OCI-LY3 (cell line): ENCODE measurements around the gene CDC37.
A peak's percentile ranks its signal among the peaks of the same experiment; 100 is the strongest.

ENCODE experiments used
- H2AFZ ChIP-seq: fragments of 200-600, 300-600 bp; shearing (Covaris generic); 2 replicates; pipeline ENCODE4 v1.6.0; 2014; ENCODE audit warnings: antibody characterized with exemption, low read depth, low read length
- H3K27ac ChIP-seq: fragments of 200-600, 300-600 bp; sonication (generic); 2 replicates; pipeline ENCODE4 v1.5.1; 2014; ENCODE audit warnings: mild to moderate bottlenecking, low read length, moderate library complexity, mixed read lengths
- H3K27me3 ChIP-seq: fragments of 200-600, 300-600 bp; sonication (generic); 2 replicates; pipeline ENCODE4 v1.6.1; 2014; ENCODE audit warnings: low read depth, low read length, mixed read lengths
- H3K36me3 ChIP-seq: fragments of 200-600, 300-600 bp; sonication (generic); replicated peaks from 2 replicates; pipeline ENCODE3; 2014; ENCODE audit warnings: low read depth, low read length, mixed read lengths
- H3K4me1 ChIP-seq: fragments of 300-600, 200-600 bp; sonication (generic); 2 replicates; pipeline ENCODE4 v1.6.1; 2014; ENCODE audit warnings: low read length, mixed read lengths
- H3K4me2 ChIP-seq: fragments of 200-600, 300-600 bp; sonication (generic); 2 replicates; pipeline ENCODE4 v1.6.1; 2014; ENCODE audit warnings: low read length, mixed read lengths
- H3K4me3 ChIP-seq: fragments of 300-600, 200-600 bp; sonication (generic); 2 replicates; pipeline ENCODE4 v1.5.1; 2014; ENCODE audit warnings: antibody characterized with exemption, mild to moderate bottlenecking, low read length, moderate library complexity
- H3K79me2 ChIP-seq: fragments of 300-600, 200-600 bp; shearing (Covaris generic); 2 replicates; pipeline ENCODE4 v1.6.1; 2014; ENCODE audit warnings: mild to moderate bottlenecking, low read length, mixed read lengths
- H3K9ac ChIP-seq: fragments of 300-600, 200-600 bp; shearing (Covaris generic); 2 replicates; pipeline ENCODE4 v1.6.0; 2014; ENCODE audit warnings: mild to moderate bottlenecking, low read length, moderate library complexity
- H3K9me3 ChIP-seq: fragments of 200-600, 300-600 bp; shearing (Covaris generic); 2 replicates; pipeline ENCODE4 v1.6.1; 2014; ENCODE audit warnings: low read length, mixed read lengths; ENCODE audit not compliant: insufficient read depth
- H4K20me1 ChIP-seq: fragments of 200-600, 300-600 bp; sonication (generic); 2 replicates; pipeline ENCODE4 v1.6.1; 2016; ENCODE audit warnings: low read length, mixed read lengths; ENCODE audit not compliant: insufficient read depth
- CTCF ChIP-seq: fragments of 200-600, 300-600 bp; sonication (generic); IDR thresholded peaks from 2 replicates; pipeline ENCODE4 v1.5.1; 2014; ENCODE audit warnings: antibody characterized with exemption, low read length, low read depth
- EZH2phosphoT487 ChIP-seq: fragments of 200-600 bp; shearing (Covaris generic); IDR thresholded peaks from 2 replicates; pipeline ENCODE4 v1.6.1; 2018; ENCODE audit warnings: antibody characterized with exemption, mixed run types, low read depth

The CDC37 gene

DNA sequence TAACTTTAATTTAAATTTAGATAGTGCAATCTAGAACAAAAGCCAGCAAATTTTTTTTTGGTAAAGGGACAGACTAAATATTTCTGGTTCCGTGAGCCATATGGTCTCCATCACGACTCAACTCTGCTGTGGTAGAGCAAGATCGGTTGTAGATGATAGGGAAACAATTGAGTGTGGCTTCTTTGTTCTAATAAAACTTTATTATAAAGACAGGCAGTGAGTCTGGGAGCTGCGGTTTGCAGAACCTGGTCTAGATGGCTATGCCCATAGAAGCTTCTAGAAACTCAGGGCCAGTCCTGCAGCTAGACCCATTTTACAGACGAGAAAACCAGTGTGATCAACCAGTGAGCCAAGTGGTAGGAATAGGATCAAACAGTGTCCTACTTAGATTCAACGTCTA lies 11.2 kb downstream of the CDC37 start:
- H3K9me3 ChIP-seq = no peaks in the 10 kb centered on the region
- peaks cover 26% of the 10 kb centered on the region for H3K36me3 ChIP-seq
- no peaks in the 10 kb centered on the region for H3K27me3 ChIP-seq
- H3K4me2 ChIP-seq = no peak overlapping the region
- H3K4me1 ChIP-seq = peaks cover 8% of the 10 kb centered on the region
- TF ChIP-seq EZH2phosphoT487 (no peak), CTCF (no peak)
- no peak overlapping the region for H2AFZ ChIP-seq
- H3K79me2 ChIP-seq = peaks cover 7% of the 10 kb centered on the region; the same call in 1 of the 2 replicates
- no peak overlapping the region for H3K9ac ChIP-seq
- no peak overlapping the region for H3K4me3 ChIP-seq
- no peak overlapping the region for H3K27ac ChIP-seq
- H4K20me1 ChIP-seq = 0 out of 2 replicates have a peak, but pooled peaks cover 5% of the 10 kb centered on the region

DNA sequence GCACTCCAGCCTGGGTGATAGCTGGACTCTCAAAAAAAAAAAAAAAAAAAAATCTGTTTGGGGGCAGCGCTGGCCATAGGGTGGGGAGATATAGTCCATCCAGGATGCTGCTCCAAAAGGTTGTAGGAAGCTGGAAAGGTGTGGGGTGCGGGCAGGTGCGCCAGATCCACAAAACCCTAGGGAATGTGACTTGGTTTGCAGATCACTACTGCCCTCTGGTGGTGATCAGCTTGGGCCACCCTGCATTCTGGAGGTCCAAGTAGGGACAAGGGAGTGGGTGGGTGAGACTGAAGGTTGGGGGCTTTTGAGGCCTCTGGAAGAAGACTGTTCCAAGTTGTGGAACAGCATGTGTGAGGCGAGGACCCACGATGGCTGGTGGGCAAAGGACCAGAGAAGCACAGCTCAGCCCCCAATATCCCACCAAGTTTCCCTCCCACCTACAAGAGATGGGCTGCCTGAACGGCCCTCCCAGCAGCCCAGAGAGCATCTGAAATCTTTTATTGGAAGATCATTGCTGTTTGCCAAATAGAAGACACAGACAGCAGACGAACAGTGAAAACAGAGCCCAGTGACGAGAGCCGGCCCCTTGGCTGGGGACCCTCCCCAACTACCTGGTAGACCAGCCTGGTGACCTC lies 12.6 kb downstream of the CDC37 start:
- peaks cover 22% of the 10 kb centered on the region for H3K4me1 ChIP-seq
- H4K20me1 ChIP-seq = no peaks in the 10 kb centered on the region
- H3K79me2 ChIP-seq = no peaks in the 10 kb centered on the region
- no peak overlapping the region for H3K4me3 ChIP-seq
- H3K27me3 ChIP-seq = no peaks in the 10 kb centered on the region
- peaks cover 26% of the 10 kb centered on the region for H3K36me3 ChIP-seq
- no peaks in the 10 kb centered on the region for H3K9me3 ChIP-seq
- H3K9ac ChIP-seq = no peak overlapping the region
- TF ChIP-seq CTCF (peak; percentile 98), EZH2phosphoT487 (no peak)
- H2AFZ ChIP-seq = no peak overlapping the region
- H3K27ac ChIP-seq = no peak overlapping the region
- H3K4me2 ChIP-seq = no peak overlapping the region

- no peaks in the 10 kb centered on the region for H3K27me3 ChIP-seq
- no peak for TF ChIP-seq EZH2phosphoT487
- TF ChIP-seq CTCF = peak; percentile 49
- peaks cover 28% of the 10 kb centered on the region for H3K4me1 ChIP-seq
- no peak overlapping the region for H3K4me3 ChIP-seq
- H3K36me3 ChIP-seq = peaks cover 20% of the 10 kb centered on the region
- H3K9ac ChIP-seq = no peak overlapping the region
- H3K4me2 ChIP-seq = no peak overlapping the region
- no peaks in the 10 kb centered on the region for H3K79me2 ChIP-seq
- H2AFZ ChIP-seq = no peak overlapping the region
- no peaks in the 10 kb centered on the region for H4K20me1 ChIP-seq
- H3K27ac ChIP-seq = 0 out of 2 replicates have a peak overlapping the region, but pooled peaks have one; percentile 4
- H3K9me3 ChIP-seq = no peaks in the 10 kb centered on the region
These were observed 13.5 kb downstream of the CDC37 start for GRCh38 chr19:10389863-10390262.

DNA sequence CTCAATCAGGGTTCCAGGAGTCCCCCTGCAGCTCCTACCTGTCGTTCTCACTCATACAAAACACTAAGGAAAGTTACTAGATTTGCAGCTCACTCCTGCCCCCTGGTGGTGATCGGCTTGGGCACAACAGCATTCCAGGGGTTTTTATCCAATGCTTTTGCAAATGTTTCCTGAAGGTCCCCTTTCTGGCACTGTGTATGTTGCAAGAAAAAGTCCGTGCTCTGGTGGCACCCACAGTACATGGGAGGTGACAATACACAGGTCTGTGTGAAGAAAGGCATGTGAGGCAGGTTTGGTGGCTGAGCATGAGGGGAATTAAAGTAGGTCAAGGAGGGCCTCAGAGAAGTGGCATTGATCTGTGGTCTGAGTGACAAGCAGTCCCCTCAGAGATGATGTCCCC lies 14.4 kb downstream of the CDC37 start:
- no peak overlapping the region for H3K4me2 ChIP-seq
- no peak overlapping the region for H3K27ac ChIP-seq
- H3K9ac ChIP-seq = no peak overlapping the region
- H3K36me3 ChIP-seq = peaks cover 18% of the 10 kb centered on the region
- H4K20me1 ChIP-seq = no peaks in the 10 kb centered on the region
- H3K4me1 ChIP-seq = peaks cover 28% of the 10 kb centered on the region
- no peaks in the 10 kb centered on the region for H3K79me2 ChIP-seq
- H3K9me3 ChIP-seq = no peaks in the 10 kb centered on the region
- TF ChIP-seq EZH2phosphoT487 (no peak), CTCF (peak; percentile 100)
- H3K27me3 ChIP-seq = no peaks in the 10 kb centered on the region
- no peak overlapping the region for H2AFZ ChIP-seq
- no peak overlapping the region for H3K4me3 ChIP-seq
